Upper lobe of right lung (tissue), 1 donor: ENCODE results near the gene GPR12. TPM values are rescaled to one million over a fixed set of nuclear protein-coding genes. Genes with fewer than 3 reads are reported as not detected.

Source experiments
- ATAC-seq: fragments of 200-7000 bp; cut with Tn5 transposase; one replicate; pipeline ENCODE4 v1.9.1; 2020; ENCODE audit warnings: mild to moderate bottlenecking, moderate library complexity
- DNase-seq: peaks from one replicate; pipeline ENCODE4 v3.0.0-alpha.2; 2020
- H3K27ac ChIP-seq: fragments of 200-600 bp; one replicate; pipeline ENCODE4 v1.8.0; 2022
- H3K27me3 ChIP-seq: fragments of 200-600 bp; one replicate; pipeline ENCODE4 v1.8.0; 2022; ENCODE audit warnings: mild to moderate bottlenecking
- H3K36me3 ChIP-seq: fragments of 200-600 bp; one replicate; pipeline ENCODE4 v1.8.0; 2022
- H3K4me1 ChIP-seq: fragments of 200-600 bp; one replicate; pipeline ENCODE4 v1.8.0; 2022
- H3K4me3 ChIP-seq: fragments of 200-600 bp; one replicate; pipeline ENCODE4 v1.8.0; 2022; ENCODE audit warnings: mild to moderate bottlenecking
- H3K9me3 ChIP-seq: fragments of 200-600 bp; one replicate; pipeline ENCODE4 v1.8.0; 2022
- CTCF ChIP-seq: fragments of 200-600 bp; IDR thresholded peaks from one replicate; pipeline ENCODE4 v1.8.0; 2022; ENCODE audit warnings: antibody characterized with exemption
- intact Hi-C: fragments of 100-400 bp; cut with DNase I; formaldehyde crosslinking; loops from one replicate; pipeline ENCODE4 v1.11.0; 2022
- total RNA-seq: library from RNA; stranded (reverse); fragmentation: NEBNext Ultra II Directional; extraction: Animal tissue kit (Norgen Biotek cat#: 25700); gene quantifications from one replicate; pipeline ENCODE4 v1.2.1, GENCODE V29; 2021
- donor health status: DM: no; HTN: yes; CAD: no; lungs with severe emphysema.

The GPR12 gene
- total RNA-seq, 1 donor from 2014 or later, result not detected

GRCh38 chr13:26756961-26757360 lies 3.6 kb downstream of the GPR12 start:
- no peak overlapping the region for H3K4me3 ChIP-seq
- no peaks in the 10 kb centered on the region for H3K36me3 ChIP-seq
- H3K27me3 ChIP-seq, result peaks cover 42% of the 10 kb centered on the region
- intact Hi-C loops, result no loop called here
- DNase-seq (no peak), ATAC-seq (no peak)
- H3K9me3 ChIP-seq, result no peaks in the 10 kb centered on the region
- no peak for TF ChIP-seq CTCF
- no peaks in the 10 kb centered on the region for H3K4me1 ChIP-seq
- H3K27ac ChIP-seq, result no peak overlapping the region

- Histone ChIP-seq H3K27ac (no peak overlapping the region), H3K27me3 (peaks cover 11% of the 10 kb centered on the region), H3K4me3 (no peak overlapping the region), H3K4me1 (no peaks in the 10 kb centered on the region), H3K36me3 (no peaks in the 10 kb centered on the region), H3K9me3 (no peaks in the 10 kb centered on the region)
- intact Hi-C loops, result no loop called here
- ATAC-seq (no peak), DNase-seq (no peak)
- no peak for TF ChIP-seq CTCF
Measured at GRCh38 chr13:26752671-26753070, 7.9 kb downstream of the GPR12 start.

- intact Hi-C loops, result no loop called here
- Histone ChIP-seq H3K27ac (no peak overlapping the region), H3K4me1 (no peaks in the 10 kb centered on the region), H3K27me3 (peaks cover 3% of the 10 kb centered on the region), H3K9me3 (no peaks in the 10 kb centered on the region), H3K36me3 (no peaks in the 10 kb centered on the region), H3K4me3 (no peak overlapping the region)
- ATAC-seq (no peak), DNase-seq (no peak)
- TF ChIP-seq CTCF, result no peak
Measured at GRCh38 chr13:26749905-26750304, 10.7 kb downstream of the GPR12 start.

- no peak for DNase-seq
- H3K4me1 ChIP-seq, result no peaks in the 10 kb centered on the region
- H3K36me3 ChIP-seq, result no peaks in the 10 kb centered on the region
- no peak overlapping the region for H3K27ac ChIP-seq
- intact Hi-C loops, result no loop called here
- TF ChIP-seq CTCF, result no peak
- no peak for ATAC-seq
- H3K27me3 ChIP-seq, result peaks cover 7% of the 10 kb centered on the region
- H3K9me3 ChIP-seq, result no peaks in the 10 kb centered on the region
- H3K4me3 ChIP-seq, result no peak overlapping the region
Measured at GRCh38 chr13:26749285-26749684, 11.3 kb downstream of the GPR12 start.

- Histone ChIP-seq H3K27me3 (peaks cover 19% of the 10 kb centered on the region), H3K4me3 (no peak overlapping the region), H3K9me3 (no peaks in the 10 kb centered on the region), H3K27ac (no peak overlapping the region), H3K36me3 (no peaks in the 10 kb centered on the region), H3K4me1 (no peaks in the 10 kb centered on the region)
- ATAC-seq (no peak), DNase-seq (no peak)
- intact Hi-C loops, result no loop called here
- TF ChIP-seq CTCF, result no peak
Measured at GRCh38 chr13:26747706-26748105, 12.9 kb downstream of the GPR12 start.

- Histone ChIP-seq H3K36me3 (no peaks in the 10 kb centered on the region), H3K9me3 (no peaks in the 10 kb centered on the region), H3K27me3 (peaks cover 36% of the 10 kb centered on the region), H3K27ac (no peak overlapping the region), H3K4me1 (no peaks in the 10 kb centered on the region), H3K4me3 (no peak overlapping the region)
- no peak for DNase-seq
- TF ChIP-seq CTCF, result no peak
- intact Hi-C loops, result no loop called here
- no peak for ATAC-seq
Measured at GRCh38 chr13:26743971-26744370, 16.6 kb downstream of the GPR12 start.
